ENCODE measurements around the gene BCL3.

Gene BCL3

GRCh38 chr19:44782729-44783128 lies 34.2 kb downstream of the BCL3 start:
- no peak overlapping the region for H3K4me3 ChIP-seq (ENCODE audit: low read length)
- no peak for DNase-seq (ENCODE audit: low read depth)
- no peak; the same call in 1 of the 2 replicates for TF ChIP-seq CTCF (conservative IDR thresholded peaks at IDR 0.05; ENCODE audit: low read length)

GRCh38 chr19:44783545-44783944 lies 35.0 kb downstream of the BCL3 start:
- H3K4me3 ChIP-seq (ENCODE audit: low read length): no peak overlapping the region
- DNase-seq (ENCODE audit: low read depth): no peak
- no peak for TF ChIP-seq CTCF (conservative IDR thresholded peaks at IDR 0.05; ENCODE audit: low read length)

GRCh38 chr19:44785271-44785670 lies 36.8 kb downstream of the BCL3 start:
- H3K4me3 ChIP-seq (ENCODE audit: low read length): no peak overlapping the region
- TF ChIP-seq CTCF (conservative IDR thresholded peaks at IDR 0.05; ENCODE audit: low read length): no peak
- no peak for DNase-seq (ENCODE audit: low read depth)

- DNase-seq (ENCODE audit: low read depth): no peak
- TF ChIP-seq CTCF (conservative IDR thresholded peaks at IDR 0.05; ENCODE audit: low read length): no peak
- H3K4me3 ChIP-seq (ENCODE audit: low read length): no peak overlapping the region
Observed at GRCh38 chr19:44785993-44786392, 37.5 kb downstream of the BCL3 start.

GRCh38 chr19:44788971-44789370 lies 40.5 kb downstream of the BCL3 start:
- no peak for DNase-seq (ENCODE audit: low read depth)
- no peak for TF ChIP-seq CTCF (conservative IDR thresholded peaks at IDR 0.05; ENCODE audit: low read length)
- no peak overlapping the region for H3K4me3 ChIP-seq (ENCODE audit: low read length)

- TF ChIP-seq CTCF (conservative IDR thresholded peaks at IDR 0.05; ENCODE audit: low read length): no peak
- DNase-seq (ENCODE audit: low read depth): no peak
- no peak overlapping the region for H3K4me3 ChIP-seq (ENCODE audit: low read length)
Observed at GRCh38 chr19:44789943-44790483, 41.5 kb downstream of the BCL3 start.

- no peak for DNase-seq (ENCODE audit: low read depth)
- TF ChIP-seq CTCF (conservative IDR thresholded peaks at IDR 0.05; ENCODE audit: low read length): no peak
- no peak overlapping the region for H3K4me3 ChIP-seq (ENCODE audit: low read length)
Observed at GRCh38 chr19:44792281-44792680, 43.8 kb downstream of the BCL3 start.

All from AG10803 (cell line).